NCI-H1694 treated with DMSO at 0.1 percent for 48 hours (cell line): ENCODE measurements around the gene DVL2.

ENCODE experiments used
- DNase-seq: peaks from one replicate; lab custom pipeline; 2025; lab: John Stamatoyannopoulos, UW

The DVL2 gene

GRCh38 chr17:7237761-7238419 lies 3.6 kb upstream of the DVL2 start:
- no peak for DNase-seq

DNA sequence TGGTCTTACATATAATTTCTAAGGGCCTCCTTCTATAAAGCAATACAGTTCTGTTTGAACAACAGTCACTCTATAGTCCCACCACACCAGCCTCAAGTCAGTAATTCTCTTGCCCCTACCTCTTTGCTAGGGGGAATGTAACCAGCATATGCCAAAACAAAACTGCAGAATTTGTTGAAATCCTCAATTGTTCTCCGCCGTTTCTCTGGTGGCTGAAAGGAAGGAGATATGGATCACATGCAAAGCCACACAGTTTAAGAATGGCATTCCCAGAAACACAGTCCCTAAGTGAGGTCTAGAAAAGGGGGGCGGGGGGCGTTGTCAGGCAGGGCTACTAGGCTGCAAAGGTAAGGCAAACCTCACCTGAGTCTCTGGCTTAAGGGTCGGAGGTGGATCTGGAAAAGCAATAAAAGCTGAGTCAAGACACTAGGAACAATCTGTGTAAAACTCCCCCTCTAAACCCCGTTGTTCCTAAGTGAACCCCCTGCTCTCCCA lies 3.0 kb upstream of the DVL2 start:
- DNase-seq: no peak

DNA sequence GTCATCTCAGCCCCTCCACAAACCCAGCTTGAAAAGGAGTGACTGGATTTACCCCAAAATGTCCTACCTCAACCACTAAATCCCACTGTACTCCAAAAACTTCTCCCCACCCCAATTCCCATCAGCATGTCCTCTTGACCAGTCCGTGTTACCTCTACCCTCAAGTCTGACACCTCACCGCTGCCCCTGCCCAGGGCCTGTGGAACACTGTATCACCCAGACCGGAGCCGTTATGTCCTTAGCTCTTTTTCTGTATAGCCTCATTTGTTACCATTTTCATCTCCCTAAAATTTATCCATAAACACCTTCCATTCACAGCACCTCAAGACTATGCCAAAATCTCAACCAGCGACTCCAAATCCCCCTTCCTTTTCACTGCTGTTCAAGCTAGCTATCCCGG lies 2.5 kb upstream of the DVL2 start:
- no peak for DNase-seq

GRCh38 chr17:7235693-7236665 lies 1.7 kb upstream of the DVL2 start:
- no peak for DNase-seq

- DNase-seq: no peak
Observed at GRCh38 chr17:7233701-7234082, 625 bp downstream of the DVL2 start.

GRCh38 chr17:7232114-7232513 lies 2.2 kb downstream of the DVL2 start:
- DNase-seq: no peak

DNA sequence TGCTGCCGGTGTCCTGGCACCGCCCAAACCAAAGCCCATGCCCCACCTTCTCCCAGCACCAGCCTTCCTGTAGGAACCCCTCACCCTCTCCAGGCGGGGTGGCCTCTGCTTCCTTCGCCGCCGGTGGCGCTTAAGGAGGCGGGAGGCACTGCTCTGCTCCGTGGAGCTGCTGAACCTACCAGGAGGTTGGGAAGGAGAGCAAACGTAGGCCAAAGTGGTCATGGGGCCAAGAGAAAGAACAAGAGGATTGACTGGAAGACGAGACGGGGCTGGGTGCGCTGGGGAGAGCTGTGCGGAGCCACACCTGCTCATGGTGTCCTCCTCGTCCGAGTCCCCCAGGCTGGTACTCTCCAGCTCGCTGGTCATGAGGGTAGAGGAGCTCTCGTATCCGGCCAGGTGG lies 4.8 kb downstream of the DVL2 start:
- DNase-seq: no peak

DNA sequence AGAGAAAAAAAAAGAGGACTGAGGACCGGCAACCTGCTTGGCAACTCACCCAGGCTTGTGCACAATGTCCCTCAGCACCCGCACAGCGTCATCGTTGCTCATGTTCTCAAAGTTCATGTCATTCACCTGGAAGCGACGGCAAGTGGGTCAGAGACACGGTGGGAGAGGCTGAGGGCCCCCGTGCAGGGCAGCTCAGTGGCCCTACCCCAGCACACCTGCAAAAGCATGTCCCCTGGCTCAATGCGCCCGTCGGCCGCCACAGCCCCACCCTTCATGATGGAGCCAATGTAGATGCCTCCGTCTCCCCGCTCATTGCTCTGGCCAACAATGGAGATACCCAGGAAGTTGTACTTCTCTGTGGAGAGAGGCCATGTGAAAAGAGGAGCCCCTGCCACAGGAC lies 5.4 kb downstream of the DVL2 start:
- no peak for DNase-seq

DNA sequence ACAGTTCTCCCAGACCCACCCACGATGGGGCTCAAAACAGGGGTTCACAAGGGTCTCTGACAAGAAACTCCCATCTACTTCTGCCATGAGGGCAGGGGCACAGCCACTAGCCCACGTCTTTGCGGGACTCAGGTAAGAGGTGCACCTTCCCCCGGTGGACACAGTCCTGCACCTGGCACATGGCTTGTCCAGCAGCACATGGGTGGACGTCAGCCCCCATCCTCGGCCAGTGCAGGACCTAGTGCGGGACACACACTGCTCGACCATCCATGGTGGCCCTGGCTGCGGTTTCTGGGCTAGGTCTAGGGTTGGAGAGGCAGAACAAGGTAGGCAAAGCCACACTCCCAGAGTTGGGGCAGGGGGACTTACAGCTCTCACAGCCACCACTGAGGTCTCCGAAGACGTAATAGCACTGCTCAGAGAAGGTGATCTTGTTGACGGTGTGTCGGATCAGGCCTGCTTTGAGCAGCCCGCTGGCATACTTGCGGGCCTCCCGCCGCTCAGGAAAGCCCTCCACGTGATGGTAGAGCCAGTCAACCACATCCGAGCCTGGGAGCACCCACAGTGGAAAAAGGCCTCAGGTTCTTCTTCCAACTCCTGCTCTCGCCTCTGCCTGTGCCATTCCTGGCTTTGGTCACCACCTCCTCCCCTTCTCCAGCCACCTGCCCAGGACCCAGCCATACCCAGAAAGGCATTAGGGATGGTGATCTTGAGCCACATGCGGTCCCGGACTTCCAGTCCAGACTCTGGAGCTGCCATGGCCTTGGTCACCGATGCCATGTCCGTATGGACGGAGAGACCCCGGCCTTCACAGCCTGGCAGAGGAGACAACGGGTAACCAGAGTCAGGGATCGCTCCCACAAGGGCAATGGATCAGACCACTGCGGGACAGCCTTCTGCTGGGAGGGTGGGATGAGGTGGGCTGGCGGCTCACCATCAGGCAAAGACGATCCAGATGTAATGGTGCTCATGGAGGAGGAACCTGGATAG lies 7.3 kb downstream of the DVL2 start:
- DNase-seq: no peak

DNA sequence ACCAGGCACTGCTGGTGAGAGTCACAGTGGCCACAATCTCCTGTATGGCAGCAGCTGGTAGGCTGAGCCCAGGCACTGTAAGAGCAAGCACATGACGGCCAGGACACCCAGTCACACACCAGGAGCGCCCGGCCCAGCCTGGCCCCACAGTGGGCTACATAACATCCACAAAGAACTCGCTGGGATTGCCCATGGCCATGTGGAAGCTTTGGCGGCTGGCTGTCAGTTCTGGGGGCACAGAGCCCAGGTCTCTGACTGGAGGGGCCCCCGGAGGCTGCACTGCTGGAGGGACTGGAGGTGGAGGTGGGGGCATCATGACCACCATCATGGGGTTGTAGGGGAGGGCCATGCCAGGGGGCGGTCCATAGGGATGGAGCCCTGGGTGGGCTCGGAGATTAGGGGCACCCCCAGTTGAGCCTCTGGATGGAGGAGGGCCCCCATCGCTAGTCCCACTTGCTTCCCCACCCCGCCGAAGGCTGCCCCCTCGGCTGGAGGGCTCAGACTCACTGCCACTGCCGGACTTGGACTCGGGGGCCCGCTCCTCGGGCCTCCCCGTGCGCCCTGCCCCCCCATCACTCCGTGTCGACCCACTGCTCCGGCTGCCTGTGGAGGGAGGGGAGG lies 8.5 kb downstream of the DVL2 start:
- DNase-seq: no peak

- no peak for DNase-seq
Observed at GRCh38 chr17:7224661-7225111, 9.6 kb downstream of the DVL2 start.

- no peak for DNase-seq
Observed at GRCh38 chr17:7224110-7224509, 10.2 kb downstream of the DVL2 start.

GRCh38 chr17:7223375-7223774 lies 10.9 kb downstream of the DVL2 start:
- DNase-seq: no peak

DNA sequence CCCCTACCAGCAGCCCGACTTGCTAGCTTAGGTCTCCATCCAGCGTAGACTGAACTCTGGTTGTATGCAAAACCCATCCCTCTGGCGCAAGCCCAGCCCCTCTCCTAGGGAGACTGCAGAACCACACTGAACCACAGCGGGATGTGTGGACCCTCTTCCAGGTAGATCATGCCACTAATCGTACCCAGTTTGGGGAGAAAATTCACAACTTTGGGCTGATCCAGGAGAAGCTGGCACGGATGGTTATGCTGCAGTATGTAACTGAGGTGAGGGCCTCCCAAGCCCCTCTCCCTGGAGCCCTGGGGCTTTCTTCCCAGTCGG lies 11.4 kb downstream of the DVL2 start:
- DNase-seq: no peak

- DNase-seq: no peak
Observed at GRCh38 chr17:7222093-7222971, 12.0 kb downstream of the DVL2 start.

GRCh38 chr17:7221278-7222092 lies 12.8 kb downstream of the DVL2 start:
- DNase-seq: no peak

- peak; percentile 32 for DNase-seq
Observed at GRCh38 chr17:7220593-7221277, 13.6 kb downstream of the DVL2 start.

DNA sequence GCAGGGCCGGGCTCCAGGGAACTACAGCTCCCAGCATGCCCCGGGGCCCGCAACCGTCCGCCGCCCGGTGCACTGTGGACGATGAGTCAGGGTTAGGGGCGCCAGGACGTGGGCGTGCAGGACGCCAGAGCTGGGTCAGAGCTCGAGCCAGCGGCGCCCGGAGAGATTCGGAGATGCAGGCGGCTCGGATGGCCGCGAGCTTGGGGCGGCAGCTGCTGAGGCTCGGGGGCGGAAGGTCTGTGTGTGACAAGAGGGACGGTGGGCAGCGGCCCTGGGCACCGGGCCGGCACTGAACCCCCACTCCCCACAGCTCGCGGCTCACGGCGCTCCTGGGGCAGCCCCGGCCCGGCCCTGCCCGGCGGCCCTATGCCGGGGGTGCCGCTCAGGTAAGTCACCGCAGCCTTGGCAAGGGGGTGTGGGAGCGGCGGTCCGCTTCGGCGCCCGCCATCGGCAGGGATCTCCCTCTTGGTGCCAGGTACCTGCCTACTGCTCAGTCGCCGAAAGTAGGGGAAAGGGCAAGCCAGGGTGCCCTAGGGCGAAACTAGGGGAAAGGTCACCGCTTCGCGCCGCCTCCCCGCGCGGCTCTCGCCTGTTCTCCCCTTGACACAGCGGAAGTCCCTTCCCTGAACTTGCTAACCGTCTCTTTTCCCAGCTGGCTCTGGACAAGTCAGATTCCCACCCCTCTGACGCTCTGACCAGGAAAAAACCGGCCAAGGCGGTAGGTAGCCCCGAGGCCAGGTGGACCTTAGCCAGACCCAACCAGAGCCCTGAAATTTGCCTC lies 14.3 kb downstream of the DVL2 start, which contains the start of the genes ACADVL and DLG4:
Gene ACADVL (plus strand): TSS at position 127 of the 781 bp plus-strand sequence. CDS start 47 bp downstream, at position 174.
Gene DLG4 (minus strand): TSS at position 25 of the 781 bp plus-strand sequence.
- peak; percentile 59 for DNase-seq
